Measurements from ENCODE around the gene MXD3.

DNA sequence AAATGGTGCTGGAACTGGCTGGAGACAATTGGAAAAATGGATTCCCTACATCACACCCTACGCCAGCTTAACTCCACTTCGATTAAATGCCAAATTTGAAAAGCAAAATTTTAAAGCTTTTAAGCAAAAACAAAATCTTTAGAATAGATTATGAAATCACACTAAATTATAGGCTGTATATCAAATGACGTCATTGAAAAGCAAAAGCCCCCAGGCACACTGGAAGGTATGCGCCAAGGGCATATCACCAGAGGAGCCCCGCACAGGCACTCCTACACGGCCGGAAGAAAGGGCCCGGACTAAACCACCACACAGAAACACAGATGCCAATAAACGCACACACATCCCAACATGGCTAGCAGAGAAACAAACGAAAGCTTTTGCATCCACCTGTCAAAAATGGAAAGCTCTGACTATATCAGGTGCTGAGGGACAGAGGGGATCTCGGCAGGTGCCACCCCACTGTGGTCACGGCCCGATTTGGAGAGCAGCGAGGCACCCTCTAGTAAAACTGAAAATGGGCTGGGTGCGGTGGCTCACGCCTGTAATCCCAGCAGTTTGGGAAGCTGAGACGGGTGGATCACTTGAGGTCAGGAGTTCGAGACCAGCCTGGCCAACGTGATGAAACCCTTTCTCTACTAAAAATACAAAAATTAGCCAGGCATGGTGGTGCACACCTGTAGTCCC is 17.0 kb upstream of the MXD3 start:
- TF ChIP-seq, protein P1, sequence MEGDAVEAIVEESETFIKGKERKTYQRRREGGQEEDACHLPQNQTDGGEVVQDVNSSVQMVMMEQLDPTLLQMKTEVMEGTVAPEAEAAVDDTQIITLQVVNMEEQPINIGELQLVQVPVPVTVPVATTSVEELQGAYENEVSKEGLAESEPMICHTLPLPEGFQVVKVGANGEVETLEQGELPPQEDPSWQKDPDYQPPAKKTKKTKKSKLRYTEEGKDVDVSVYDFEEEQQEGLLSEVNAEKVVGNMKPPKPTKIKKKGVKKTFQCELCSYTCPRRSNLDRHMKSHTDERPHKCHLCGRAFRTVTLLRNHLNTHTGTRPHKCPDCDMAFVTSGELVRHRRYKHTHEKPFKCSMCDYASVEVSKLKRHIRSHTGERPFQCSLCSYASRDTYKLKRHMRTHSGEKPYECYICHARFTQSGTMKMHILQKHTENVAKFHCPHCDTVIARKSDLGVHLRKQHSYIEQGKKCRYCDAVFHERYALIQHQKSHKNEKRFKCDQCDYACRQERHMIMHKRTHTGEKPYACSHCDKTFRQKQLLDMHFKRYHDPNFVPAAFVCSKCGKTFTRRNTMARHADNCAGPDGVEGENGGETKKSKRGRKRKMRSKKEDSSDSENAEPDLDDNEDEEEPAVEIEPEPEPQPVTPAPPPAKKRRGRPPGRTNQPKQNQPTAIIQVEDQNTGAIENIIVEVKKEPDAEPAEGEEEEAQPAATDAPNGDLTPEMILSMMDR (IDR thresholded peaks at IDR 0.05) = no peak
- no peak for TF ChIP-seq ZFX (IDR thresholded peaks at IDR 0.05; ENCODE audit: borderline replicate concordance)

Data from 22Rv1 (cell line).